ENCODE data around the gene AGRN.

AGRN gene

DNA sequence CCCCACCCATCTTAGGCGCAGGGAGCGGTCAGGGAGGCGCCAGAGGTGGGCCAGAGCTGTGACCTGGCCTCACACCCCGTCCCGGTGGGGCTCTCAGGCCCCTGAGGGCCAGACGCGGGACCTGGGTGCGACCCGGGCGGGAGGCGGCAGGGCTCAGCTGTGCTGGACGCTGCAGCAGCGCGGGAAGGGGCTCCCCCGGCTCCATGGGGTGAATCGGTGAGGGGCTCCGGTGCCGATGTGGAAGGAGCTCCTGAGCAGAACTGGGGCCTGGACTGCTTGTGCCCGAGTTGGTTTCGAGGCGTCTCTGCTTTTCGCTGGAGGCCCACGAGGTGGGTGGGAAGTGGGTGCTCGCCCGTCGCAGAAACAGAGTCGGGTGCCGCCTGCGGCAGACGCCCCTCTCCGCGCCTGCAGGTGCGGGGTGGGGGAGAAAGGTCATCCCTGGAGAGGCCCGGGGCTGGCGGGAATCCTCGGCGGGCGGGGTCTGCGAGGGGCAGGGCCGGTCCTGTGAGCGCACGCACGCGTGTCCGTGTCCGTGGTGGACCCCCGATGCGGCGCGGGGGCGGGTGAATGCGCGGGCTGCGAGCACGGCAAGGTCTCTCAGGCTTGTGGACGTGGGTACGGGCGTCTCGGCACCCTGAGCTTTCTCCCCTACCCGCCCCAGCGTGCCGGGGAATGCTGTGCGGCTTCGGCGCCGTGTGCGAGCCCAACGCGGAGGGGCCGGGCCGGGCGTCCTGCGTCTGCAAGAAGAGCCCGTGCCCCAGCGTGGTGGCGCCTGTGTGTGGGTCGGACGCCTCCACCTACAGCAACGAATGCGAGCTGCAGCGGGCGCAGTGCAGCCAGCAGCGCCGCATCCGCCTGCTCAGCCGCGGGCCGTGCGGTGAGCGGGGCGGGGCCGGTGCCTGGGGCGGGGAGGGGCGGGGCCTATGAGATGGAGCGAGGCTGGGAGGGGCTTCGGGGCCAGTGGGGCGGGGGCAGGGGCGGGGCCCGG lies 20.4 kb downstream of the AGRN start:
- no peaks in the 10 kb centered on the region for H3K9me3 Mint-ChIP-seq
- H3K27ac Mint-ChIP-seq: peak overlapping the region; percentile 72
- peak overlapping the region; percentile 75 for H3K4me3 Mint-ChIP-seq
- H3K4me1 Mint-ChIP-seq (ENCODE audit: low read depth): peaks cover 14% of the 10 kb centered on the region
- peak; percentile 79 for DNase-seq (ENCODE audit: low spot score)
- no peaks in the 10 kb centered on the region for H3K36me3 Mint-ChIP-seq (ENCODE audit: low read depth)
- peaks cover 25% of the 10 kb centered on the region for H3K27me3 Mint-ChIP-seq (ENCODE audit: low read depth)

GRCh38 chr1:1041092-1041523 lies 21.2 kb downstream of the AGRN start:
- Mint-ChIP-seq H3K4me1 (ENCODE audit: low read depth) (peaks cover 14% of the 10 kb centered on the region), H3K4me3 (no peak overlapping the region)
- no peak for DNase-seq (ENCODE audit: low spot score)

GRCh38 chr1:1041873-1042272 lies 22.0 kb downstream of the AGRN start:
- H3K9me3 Mint-ChIP-seq: no peaks in the 10 kb centered on the region
- no peak for DNase-seq (ENCODE audit: low spot score)
- no peaks in the 10 kb centered on the region for H3K36me3 Mint-ChIP-seq (ENCODE audit: low read depth)
- no peak overlapping the region for H3K27ac Mint-ChIP-seq
- peaks cover 14% of the 10 kb centered on the region for H3K4me1 Mint-ChIP-seq (ENCODE audit: low read depth)
- no peak overlapping the region for H3K4me3 Mint-ChIP-seq
- peaks cover 18% of the 10 kb centered on the region for H3K27me3 Mint-ChIP-seq (ENCODE audit: low read depth)

More at GRCh38 chr1:1041092-1041523, 21.2 kb downstream of the AGRN start:
- no peaks in the 10 kb centered on the region for H3K9me3 Mint-ChIP-seq
- H3K36me3 Mint-ChIP-seq (ENCODE audit: low read depth): no peaks in the 10 kb centered on the region
- peaks cover 20% of the 10 kb centered on the region for H3K27me3 Mint-ChIP-seq (ENCODE audit: low read depth)
- H3K27ac Mint-ChIP-seq: no peak overlapping the region

GRCh38 chr1:1042835-1043234 lies 22.9 kb downstream of the AGRN start:
- H3K4me1 Mint-ChIP-seq (ENCODE audit: low read depth): peaks cover 14% of the 10 kb centered on the region

GRCh38 chr1:1043411-1043810 lies 23.5 kb downstream of the AGRN start:
- H3K27ac Mint-ChIP-seq: no peak overlapping the region
- no peaks in the 10 kb centered on the region for H3K9me3 Mint-ChIP-seq
- peaks cover 14% of the 10 kb centered on the region for H3K27me3 Mint-ChIP-seq (ENCODE audit: low read depth)
- no peak for DNase-seq (ENCODE audit: low spot score)
- H3K4me1 Mint-ChIP-seq (ENCODE audit: low read depth): peaks cover 13% of the 10 kb centered on the region
- no peak overlapping the region for H3K4me3 Mint-ChIP-seq
- H3K36me3 Mint-ChIP-seq (ENCODE audit: low read depth): no peaks in the 10 kb centered on the region

More at GRCh38 chr1:1042835-1043234, 22.9 kb downstream of the AGRN start:
- Mint-ChIP-seq H3K36me3 (ENCODE audit: low read depth) (no peaks in the 10 kb centered on the region), H3K4me3 (no peak overlapping the region), H3K27ac (no peak overlapping the region), H3K9me3 (no peaks in the 10 kb centered on the region), H3K27me3 (ENCODE audit: low read depth) (peaks cover 16% of the 10 kb centered on the region)
- no peak for DNase-seq (ENCODE audit: low spot score)

DNA sequence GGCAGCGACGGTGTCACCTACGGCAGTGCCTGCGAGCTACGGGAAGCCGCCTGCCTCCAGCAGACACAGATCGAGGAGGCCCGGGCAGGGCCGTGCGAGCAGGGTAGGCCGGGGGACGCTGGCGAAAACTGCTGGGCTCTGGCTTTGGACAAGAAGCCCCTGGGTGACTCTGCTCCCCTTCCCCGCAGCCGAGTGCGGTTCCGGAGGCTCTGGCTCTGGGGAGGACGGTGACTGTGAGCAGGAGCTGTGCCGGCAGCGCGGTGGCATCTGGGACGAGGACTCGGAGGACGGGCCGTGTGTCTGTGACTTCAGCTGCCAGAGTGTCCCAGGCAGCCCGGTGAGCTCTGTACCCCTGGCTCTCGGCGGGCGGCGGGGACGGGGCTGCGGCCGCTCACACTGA lies 24.0 kb downstream of the AGRN start:
- Mint-ChIP-seq H3K36me3 (ENCODE audit: low read depth) (no peaks in the 10 kb centered on the region), H3K4me1 (ENCODE audit: low read depth) (peaks cover 8% of the 10 kb centered on the region), H3K27me3 (ENCODE audit: low read depth) (peaks cover 9% of the 10 kb centered on the region), H3K4me3 (no peak overlapping the region), H3K27ac (no peak overlapping the region), H3K9me3 (no peaks in the 10 kb centered on the region)
- DNase-seq (ENCODE audit: low spot score): no peak

DNA sequence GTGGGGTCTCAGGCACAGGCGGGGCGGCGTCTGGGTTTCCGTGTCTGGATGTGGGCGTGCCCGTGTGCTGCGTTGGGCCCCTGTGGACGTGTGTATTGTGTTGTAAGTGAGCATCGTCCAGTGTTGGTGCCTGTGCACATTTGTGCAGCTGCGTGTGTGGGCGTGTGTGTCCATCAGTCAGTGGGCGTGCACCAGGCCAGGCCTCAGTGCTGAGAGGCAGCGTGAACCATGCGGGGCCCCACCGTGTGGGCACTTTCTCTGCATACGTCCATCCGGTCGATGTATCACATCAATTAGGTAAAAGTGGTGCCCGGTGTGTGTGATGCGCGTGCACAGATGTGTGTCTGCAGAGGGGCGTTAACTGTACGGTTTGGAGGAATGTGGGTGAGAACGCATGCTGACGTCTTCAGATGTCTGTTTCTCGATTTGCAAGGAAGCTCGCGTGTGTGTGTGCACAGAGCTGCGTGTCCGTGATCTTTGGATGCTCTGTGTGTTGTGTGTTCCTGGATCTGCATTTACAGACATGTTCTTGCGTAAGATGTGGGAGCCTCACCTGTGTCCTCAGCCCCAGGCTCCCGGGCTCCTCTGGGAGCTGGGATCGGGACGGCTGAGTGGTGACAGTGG lies 24.6 kb downstream of the AGRN start:
- Mint-ChIP-seq H3K27me3 (ENCODE audit: low read depth) (peaks cover 2% of the 10 kb centered on the region), H3K36me3 (ENCODE audit: low read depth) (no peaks in the 10 kb centered on the region), H3K27ac (no peak overlapping the region), H3K9me3 (no peaks in the 10 kb centered on the region), H3K4me1 (ENCODE audit: low read depth) (peaks cover 3% of the 10 kb centered on the region), H3K4me3 (no peak overlapping the region)
- DNase-seq (ENCODE audit: low spot score): no peak

- Mint-ChIP-seq H3K9me3 (no peaks in the 10 kb centered on the region), H3K36me3 (ENCODE audit: low read depth) (no peaks in the 10 kb centered on the region)
Measured at GRCh38 chr1:1045129-1045528, 25.2 kb downstream of the AGRN start.

DNA sequence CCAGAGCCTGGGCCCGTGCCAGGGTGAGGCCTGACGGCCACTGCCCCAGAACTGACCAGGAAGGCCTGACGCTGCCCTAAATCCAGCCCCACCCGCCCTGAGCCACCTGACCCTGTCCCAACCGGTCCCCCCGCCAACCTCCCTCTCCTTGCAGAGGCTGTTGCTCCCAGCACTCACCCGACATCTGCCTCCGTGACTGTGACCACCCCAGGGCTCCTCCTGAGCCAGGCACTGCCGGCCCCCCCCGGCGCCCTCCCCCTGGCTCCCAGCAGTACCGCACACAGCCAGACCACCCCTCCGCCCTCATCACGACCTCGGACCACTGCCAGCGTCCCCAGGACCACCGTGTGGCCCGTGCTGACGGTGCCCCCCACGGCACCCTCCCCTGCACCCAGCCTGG lies 26.3 kb downstream of the AGRN start:
- no peak for DNase-seq (ENCODE audit: low spot score)
- Mint-ChIP-seq H3K27ac (no peak overlapping the region), H3K4me1 (ENCODE audit: low read depth) (no peaks in the 10 kb centered on the region), H3K36me3 (ENCODE audit: low read depth) (no peaks in the 10 kb centered on the region), H3K9me3 (no peaks in the 10 kb centered on the region), H3K4me3 (no peak overlapping the region), H3K27me3 (ENCODE audit: low read depth) (no peaks in the 10 kb centered on the region)

More at GRCh38 chr1:1045129-1045528, 25.2 kb downstream of the AGRN start:
- no peak overlapping the region for H3K4me3 Mint-ChIP-seq
- H3K4me1 Mint-ChIP-seq (ENCODE audit: low read depth): no peaks in the 10 kb centered on the region
- H3K27me3 Mint-ChIP-seq (ENCODE audit: low read depth): no peaks in the 10 kb centered on the region
- DNase-seq (ENCODE audit: low spot score): no peak
- H3K27ac Mint-ChIP-seq: no peak overlapping the region

- no peak for DNase-seq (ENCODE audit: low spot score)
- H3K27me3 Mint-ChIP-seq (ENCODE audit: low read depth): no peaks in the 10 kb centered on the region
- no peaks in the 10 kb centered on the region for H3K9me3 Mint-ChIP-seq
- no peak overlapping the region for H3K4me3 Mint-ChIP-seq
- no peaks in the 10 kb centered on the region for H3K36me3 Mint-ChIP-seq (ENCODE audit: low read depth)
- H3K27ac Mint-ChIP-seq: no peak overlapping the region
- no peaks in the 10 kb centered on the region for H3K4me1 Mint-ChIP-seq (ENCODE audit: low read depth)
Measured at GRCh38 chr1:1046767-1047166, 26.8 kb downstream of the AGRN start.

DNA sequence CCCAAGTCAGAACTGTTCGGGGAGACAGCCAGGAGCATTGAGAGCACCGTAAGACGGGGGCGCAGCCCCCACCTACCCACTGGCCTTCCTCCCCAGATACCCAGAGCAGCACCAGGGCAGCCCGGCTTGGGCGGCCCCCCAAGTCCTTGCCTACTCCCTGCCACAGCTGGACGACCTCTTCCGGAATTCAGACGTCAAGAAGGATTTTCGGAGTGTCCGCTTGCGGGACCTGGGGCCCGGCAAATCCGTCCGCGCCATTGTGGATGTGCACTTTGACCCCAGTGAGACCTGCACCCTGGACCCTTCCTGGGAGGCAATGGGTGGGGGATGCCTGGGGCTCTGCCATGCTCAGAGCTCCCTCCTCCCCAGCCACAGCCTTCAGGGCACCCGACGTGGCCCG lies 27.5 kb downstream of the AGRN start:
- no peak overlapping the region for H3K4me3 Mint-ChIP-seq
- H3K9me3 Mint-ChIP-seq: no peaks in the 10 kb centered on the region
- no peak for DNase-seq (ENCODE audit: low spot score)
- H3K27me3 Mint-ChIP-seq (ENCODE audit: low read depth): no peaks in the 10 kb centered on the region
- H3K36me3 Mint-ChIP-seq (ENCODE audit: low read depth): no peaks in the 10 kb centered on the region
- no peaks in the 10 kb centered on the region for H3K4me1 Mint-ChIP-seq (ENCODE audit: low read depth)
- H3K27ac Mint-ChIP-seq: no peak overlapping the region

GRCh38 chr1:1047963-1048362 lies 28.0 kb downstream of the AGRN start:
- H3K9me3 Mint-ChIP-seq: no peaks in the 10 kb centered on the region
- H3K36me3 Mint-ChIP-seq (ENCODE audit: low read depth): no peaks in the 10 kb centered on the region
- H3K27me3 Mint-ChIP-seq (ENCODE audit: low read depth): no peaks in the 10 kb centered on the region
- no peaks in the 10 kb centered on the region for H3K4me1 Mint-ChIP-seq (ENCODE audit: low read depth)
- H3K27ac Mint-ChIP-seq: no peak overlapping the region
- DNase-seq (ENCODE audit: low spot score): no peak
- no peak overlapping the region for H3K4me3 Mint-ChIP-seq

DNA sequence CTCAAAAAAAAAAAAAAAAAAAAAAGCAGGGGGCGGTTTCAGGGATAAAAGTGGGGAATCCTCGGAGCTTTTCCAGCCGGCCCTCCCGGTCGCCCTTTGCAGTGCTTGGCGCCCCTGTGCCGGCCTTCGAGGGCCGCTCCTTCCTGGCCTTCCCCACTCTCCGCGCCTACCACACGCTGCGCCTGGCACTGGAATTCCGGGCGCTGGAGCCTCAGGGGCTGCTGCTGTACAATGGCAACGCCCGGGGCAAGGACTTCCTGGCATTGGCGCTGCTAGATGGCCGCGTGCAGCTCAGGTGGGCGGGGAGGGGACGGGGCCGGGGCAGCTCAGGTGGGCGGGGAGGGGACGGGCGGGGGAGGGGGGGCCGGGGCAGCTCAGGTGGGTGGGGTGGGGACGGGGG lies 28.8 kb downstream of the AGRN start:
- no peak for DNase-seq (ENCODE audit: low spot score)
- Mint-ChIP-seq H3K4me3 (no peak overlapping the region), H3K4me1 (ENCODE audit: low read depth) (no peaks in the 10 kb centered on the region), H3K27ac (no peak overlapping the region), H3K27me3 (ENCODE audit: low read depth) (no peaks in the 10 kb centered on the region), H3K36me3 (ENCODE audit: low read depth) (no peaks in the 10 kb centered on the region), H3K9me3 (no peaks in the 10 kb centered on the region)

All from T-helper 2 cell treated with Interferon-gamma antibody and Interleukin-4, amounts not matched to agents 5 μg/mL and 100 μg/mL, for 36 hours (primary cell).